Measurements from ENCODE around the gene CAMK1G.

DNA sequence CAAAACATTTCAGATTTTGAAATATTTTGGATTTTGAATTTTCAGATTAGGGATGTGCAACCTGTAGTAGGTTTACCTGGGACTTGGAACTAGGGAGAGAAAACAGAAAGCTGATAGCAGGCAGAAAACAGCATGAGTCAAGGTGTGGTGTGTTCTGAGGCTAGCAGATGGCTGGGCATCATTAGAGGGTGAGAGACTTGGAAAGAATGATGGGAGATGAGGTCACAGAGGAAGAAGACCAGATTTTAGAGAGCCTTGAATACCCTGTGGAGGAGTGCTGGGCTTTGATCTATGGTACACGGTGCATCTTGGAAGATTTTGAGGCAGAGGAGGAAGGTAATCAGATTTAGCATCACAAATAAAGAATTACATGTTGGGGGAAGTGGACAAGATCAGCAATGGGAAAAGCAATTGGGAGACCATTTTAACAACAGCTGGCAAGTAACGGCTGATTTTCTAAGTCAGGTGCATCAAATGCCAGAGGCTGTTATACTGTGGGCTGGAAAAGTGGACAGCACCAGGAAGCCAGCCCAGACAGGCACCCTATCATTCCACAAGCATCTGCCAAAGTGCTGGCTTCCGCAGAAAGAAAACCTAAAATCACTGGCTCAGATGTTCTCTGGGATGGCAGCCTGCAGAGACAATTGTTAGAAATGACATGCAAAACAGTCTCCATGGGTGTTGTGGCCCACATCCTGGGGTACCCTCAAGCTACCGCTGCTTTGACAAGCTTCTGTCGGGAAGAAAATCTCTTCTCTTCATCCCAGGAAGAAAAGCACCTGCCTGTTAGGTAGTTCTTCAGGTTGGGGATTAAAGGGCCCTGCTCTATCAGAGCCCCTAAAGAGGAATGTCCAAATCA, 30.9 kb upstream of the CAMK1G start:
- TF ChIP-seq, protein P1, sequence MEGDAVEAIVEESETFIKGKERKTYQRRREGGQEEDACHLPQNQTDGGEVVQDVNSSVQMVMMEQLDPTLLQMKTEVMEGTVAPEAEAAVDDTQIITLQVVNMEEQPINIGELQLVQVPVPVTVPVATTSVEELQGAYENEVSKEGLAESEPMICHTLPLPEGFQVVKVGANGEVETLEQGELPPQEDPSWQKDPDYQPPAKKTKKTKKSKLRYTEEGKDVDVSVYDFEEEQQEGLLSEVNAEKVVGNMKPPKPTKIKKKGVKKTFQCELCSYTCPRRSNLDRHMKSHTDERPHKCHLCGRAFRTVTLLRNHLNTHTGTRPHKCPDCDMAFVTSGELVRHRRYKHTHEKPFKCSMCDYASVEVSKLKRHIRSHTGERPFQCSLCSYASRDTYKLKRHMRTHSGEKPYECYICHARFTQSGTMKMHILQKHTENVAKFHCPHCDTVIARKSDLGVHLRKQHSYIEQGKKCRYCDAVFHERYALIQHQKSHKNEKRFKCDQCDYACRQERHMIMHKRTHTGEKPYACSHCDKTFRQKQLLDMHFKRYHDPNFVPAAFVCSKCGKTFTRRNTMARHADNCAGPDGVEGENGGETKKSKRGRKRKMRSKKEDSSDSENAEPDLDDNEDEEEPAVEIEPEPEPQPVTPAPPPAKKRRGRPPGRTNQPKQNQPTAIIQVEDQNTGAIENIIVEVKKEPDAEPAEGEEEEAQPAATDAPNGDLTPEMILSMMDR (IDR thresholded peaks at IDR 0.05; ENCODE audit: insufficient read depth, low read length, poor library complexity, severe bottlenecking) = no peak
- TF ChIP-seq EZH2phosphoT487 (conservative IDR thresholded peaks at IDR 0.05; ENCODE audit: low read length) = no peak
